K562 (cell line): ENCODE results near the gene CDC42EP5. TPM values are rescaled to one million over a fixed set of nuclear protein-coding genes. Genes with fewer than 3 reads are reported as not detected.

ENCODE experiments used
- ATF4 ChIP-seq: fragments of 450-650 bp; formaldehyde crosslinking; IDR thresholded peaks from 2 replicates; pipeline ENCODE4 v1.4.0; 2022; ENCODE audit warnings: mild to moderate bottlenecking, moderate library complexity
- BHLHE40 ChIP-seq: IDR thresholded peaks from 2 replicates; pipeline ENCODE4 v1.6.1; 2011; ENCODE audit warnings: low read length, improper control_type of control experiment
- CBFA2T2 ChIP-seq: fragments of 450-650 bp; conservative IDR thresholded peaks from 2 replicates; pipeline ENCODE4 v1.6.1; 2017; ENCODE audit warnings: mild to moderate bottlenecking
- CTBP1 ChIP-seq: fragments of 450-650 bp; IDR thresholded peaks from 2 replicates; pipeline ENCODE4 v1.6.1; 2016; ENCODE audit warnings: borderline replicate concordance
- HES1 ChIP-seq: fragments of 450-650 bp; IDR thresholded peaks from 2 replicates; pipeline ENCODE4 v1.6.1; 2016; ENCODE audit warnings: low read depth, mild to moderate bottlenecking, moderate library complexity
- NFIC ChIP-seq: fragments of 450-650 bp; IDR thresholded peaks from 2 replicates; pipeline ENCODE4 v1.6.1; 2017; ENCODE audit warnings: mild to moderate bottlenecking, inconsistent platforms
- REST ChIP-seq, 2 experiments: fragments of 450-650 bp; formaldehyde crosslinking in 1 of 2; IDR thresholded peaks; 2 replicates each; pipeline versions ENCODE4 v1.4.0 to v1.6.1; 2014 to 2020; ENCODE audit warnings: mild to moderate bottlenecking in 2 of 2, borderline replicate concordance in 1 of 2, low read depth in 1 of 2
- RNF2 ChIP-seq: sonication (generic); IDR thresholded peaks from 2 replicates; pipeline ENCODE4 v1.6.1; 2016
- SMAD1 ChIP-seq: fragments of 150-350 bp; IDR thresholded peaks from 2 replicates; pipeline ENCODE4 v1.6.1; 2014; ENCODE audit warnings: low read length, low read depth; ENCODE audit not compliant: partially characterized antibody
- SMARCE1 ChIP-seq: fragments of 450-650 bp; IDR thresholded peaks from 2 replicates; pipeline ENCODE4 v1.7.1; 2016; ENCODE audit warnings: mild to moderate bottlenecking
- ZMIZ1 ChIP-seq, 2 experiments: fragments of 150-350 bp in 1 of 2; IDR thresholded peaks; 2 replicates each; pipeline ENCODE4 v1.6.1; 2012 to 2016; ENCODE audit warnings: low read depth in 2 of 2, low read length in 2 of 2, mild to moderate bottlenecking in 1 of 2, moderate library complexity in 1 of 2
- ZNF384 ChIP-seq: IDR thresholded peaks from 2 replicates; pipeline ENCODE4 v1.6.1; 2012; ENCODE audit warnings: low read depth, low read length, improper control_type of control experiment
- ZNF589 ChIP-seq: fragments of 200-800 bp; sonication (Bioruptor generic); IDR thresholded peaks from 2 replicates; pipeline ENCODE4 v1.6.1; 2016; ENCODE audit warnings: low read depth, missing genetic modification characterization, missing compliant biosample characterization
- ZNF766 ChIP-seq: fragments of 200-800 bp; sonication (Bioruptor generic); conservative IDR thresholded peaks from 2 replicates; pipeline ENCODE4 v1.6.1; 2016; ENCODE audit warnings: missing genetic modification characterization, missing compliant biosample characterization
- polyA plus RNA-seq, 8 experiments: library from polyadenylated mRNA; depleted of rRNA in 4 of 8; stranded (reverse) in 5 of 8; unstranded in 3 of 8; fragments of >200 nt; fragmentation: Nextera tagmentation in 2 of 8; fragmentation: Illumina TruSeq in 1 of 8; extraction: Ambion mirVana in 2 of 8; extraction: Trizol in 1 of 8; gene quantifications; 2 replicates each; pipeline versions ENCODE4 v1.2.1 to v1.2.3, GENCODE V29; 2011 to 2014; ENCODE audit warnings: inconsistent platforms in 1 of 8, missing spikeins in 1 of 8
- total RNA-seq, 7 experiments: library from RNA; depleted of rRNA in 6 of 7; stranded (reverse); fragments of >200 nt in 6 of 7; fragmentation: Illumina TruSeq in 2 of 7; extraction: Trizol in 2 of 7; gene quantifications; 2 replicates each; pipeline versions ENCODE4 v1.2.1 to v1.2.3, GENCODE V29; 2011 to 2021; ENCODE audit warnings: low replicate concordance in 1 of 7

The CDC42EP5 gene
- total and polyA plus RNA-seq, 9 of the 15 experiments (the other 6 are each of a cell fraction or from before 2014, with no cell fraction given), result 0.15 to 0.38 TPM; not detected in 7

GRCh38 chr19:54518844-54519243 lies 45.7 kb upstream of the CDC42EP5 start (continued):
- TF ChIP-seq HES1 (0 out of 2 replicates have a peak, but pooled peaks have one; percentile 27), ZNF589 (0 out of 2 replicates have a peak, but pooled peaks have one; percentile 57), ZMIZ1 (IDR thresholded peaks at IDR 0.05; ENCODE audit: low read depth in 2 of 2, low read length in 2 of 2) (peak in 1 of 2 experiments; percentile 78; a peak in 1 of 4 replicates), SMARCE1 (peak; percentile 90), REST (IDR thresholded peaks at IDR 0.05; ENCODE audit: borderline replicate concordance) (0 out of 2 replicates have a peak, but pooled peaks have one; percentile 23), REST (CRISPR knock-in tag; IDR thresholded peaks at IDR 0.05; ENCODE audit: low read depth) (no peak), ZNF384 (0 out of 2 replicates have a peak, but pooled peaks have one; percentile 25), ZNF766 (CRISPR knock-in tag) (peak; percentile 57; the same call in 1 of the 2 replicates), RNF2 (0 out of 2 replicates have a peak, but pooled peaks have one; percentile 29), SMAD1 (peak; percentile 57), ATF4 (CRISPR knock-in tag) (no peak), NFIC (peak; percentile 59; the same call in 1 of the 2 replicates), CBFA2T2 (peak; percentile 89), BHLHE40 (peak; percentile 46; the same call in 1 of the 2 replicates), CTBP1 (peak; percentile 94)
